SK-N-SH (cell line): Measurements from ENCODE around the gene SH3RF2. TPM values are rescaled to one million over a fixed set of nuclear protein-coding genes. Genes with fewer than 3 reads are reported as not detected.

Experiments used
- CTCF ChIA-PET: fragments of 300-600, 350-600 bp; formaldehyde crosslinking; extraction: SDS; loops from one replicate; lab custom pipeline; 2021; lab: Yijun Ruan, JAX
- POLR2A ChIA-PET: fragments of 350-600 bp; sonication (Branson Sonifier 250); formaldehyde crosslinking; extraction: SDS; loops from one replicate; lab custom pipeline; 2020; ENCODE audit warnings: antibody characterized with exemption, inconsistent platforms; lab: Yijun Ruan, JAX
- DNase-seq: peaks from one replicate; pipeline ENCODE4 v3.0.0; 2012
- H2AFZ ChIP-seq: fragments of 200-600 bp; sonication (generic); 2 replicates; pipeline ENCODE4 v1.8.1; 2016; ENCODE audit warnings: antibody characterized with exemption, mild to moderate bottlenecking, low read depth
- H3F3A ChIP-seq: fragments of 200-600 bp; sonication (generic); replicated peaks from 2 replicates; pipeline ENCODE3; 2016; ENCODE audit warnings: antibody characterized with exemption, mild to moderate bottlenecking; ENCODE audit not compliant: insufficient read depth
- H3K27ac ChIP-seq, 2 experiments: fragments of 200-500 bp in 1 of 2; fragments of 200-600 bp in 1 of 2; sonication (Bioruptor generic) in 1 of 2; sonication (generic), shearing (Covaris generic) in 1 of 2; 2 replicates each; pipeline versions ENCODE4 v1.5.1 to v1.6.1; 2014 to 2016; ENCODE audit warnings: low read depth in 2 of 2, inconsistent platforms in 1 of 2, low read length in 1 of 2, mild to moderate bottlenecking in 1 of 2, mixed read lengths in 1 of 2
- H3K27me3 ChIP-seq: fragments of 200-600 bp; sonication (generic), shearing (Covaris generic); 2 replicates; pipeline ENCODE4 v1.6.1; 2016; ENCODE audit warnings: mixed run types; ENCODE audit not compliant: insufficient read depth
- H3K36me3 ChIP-seq, 2 experiments: fragments of 200-500 bp in 1 of 2; fragments of 200-600 bp in 1 of 2; sonication (Bioruptor generic) in 1 of 2; sonication (generic) in 1 of 2; replicated peaks in 1 of 2; 2 replicates each; pipeline versions ENCODE3 to v1.5.1; 2014 to 2016; ENCODE audit warnings: low read length in 1 of 2, mild to moderate bottlenecking in 1 of 2; ENCODE audit not compliant: insufficient read depth in 2 of 2, control insufficient read depth in 1 of 2
- H3K4me1 ChIP-seq, 2 experiments: fragments of 200-500 bp in 1 of 2; fragments of 200-600 bp in 1 of 2; sonication (Bioruptor generic) in 1 of 2; sonication (generic), shearing (Covaris generic) in 1 of 2; 2 replicates each; pipeline versions ENCODE4 v1.5.1 to v1.6.1; 2014 to 2016; ENCODE audit warnings: low read depth in 1 of 2, low read length in 1 of 2, mixed run types in 1 of 2; ENCODE audit not compliant: insufficient read depth in 2 of 2, control insufficient read depth in 1 of 2
- H3K4me2 ChIP-seq: fragments of 200-600 bp; sonication (generic), shearing (Covaris generic); 2 replicates; pipeline ENCODE4 v1.6.1; 2017; ENCODE audit warnings: mixed run types
- H3K4me3 ChIP-seq, 2 experiments: fragments of 200-500 bp in 1 of 2; fragments of 200-600 bp in 1 of 2; sonication (Bioruptor generic) in 1 of 2; sonication (generic), shearing (Covaris generic) in 1 of 2; 2 replicates each; pipeline versions ENCODE4 v1.5.1 to v1.8.1; 2014 to 2016; ENCODE audit warnings: low read depth in 2 of 2, inconsistent platforms in 1 of 2, low read length in 1 of 2, mild to moderate bottlenecking in 1 of 2, mixed read lengths in 1 of 2, moderate library complexity in 1 of 2
- H3K79me2 ChIP-seq: fragments of 200-600 bp; sonication (generic); 2 replicates; pipeline ENCODE4 v1.8.1; 2017; ENCODE audit warnings: mild to moderate bottlenecking; ENCODE audit not compliant: insufficient read depth
- H3K9ac ChIP-seq: fragments of 200-600 bp; sonication (generic); 2 replicates; pipeline ENCODE4 v1.6.1; 2017; ENCODE audit warnings: mixed run types
- H3K9me2 ChIP-seq: fragments of 200-600 bp; sonication (generic); 2 replicates; pipeline ENCODE4 v1.6.1; 2017; ENCODE audit warnings: mixed run types
- H3K9me3 ChIP-seq: fragments of 200-600 bp; sonication (generic); 2 replicates; pipeline ENCODE4 v1.6.1; 2017; ENCODE audit warnings: mixed run types, mild to moderate bottlenecking, moderate library complexity
- H4K20me1 ChIP-seq: fragments of 200-600 bp; sonication (generic); 2 replicates; pipeline ENCODE4 v1.6.1; 2017; ENCODE audit warnings: mild to moderate bottlenecking, mixed run types; ENCODE audit not compliant: insufficient read depth
- ELF1 ChIP-seq: IDR thresholded peaks from 2 replicates; pipeline ENCODE4 v1.4.0; 2012
- EP300 ChIP-seq, 2 experiments: IDR thresholded peaks; 2 replicates each; pipeline versions ENCODE4 v1.4.0 to v1.6.1; 2012; ENCODE audit warnings: borderline replicate concordance in 1 of 2, low read depth in 1 of 2, low read length in 1 of 2
- EZH2phosphoT487 ChIP-seq: fragments of 200-600 bp; sonication (generic); IDR thresholded peaks from 2 replicates; pipeline ENCODE4 v1.6.1; 2017; ENCODE audit warnings: low read depth, mixed run types, mild to moderate bottlenecking, antibody characterized with exemption, moderate library complexity, borderline replicate concordance
- FOSL2 ChIP-seq: IDR thresholded peaks from 2 replicates; pipeline ENCODE4 v1.4.0; 2012; ENCODE audit warnings: low read depth, mild to moderate bottlenecking, moderate library complexity, borderline replicate concordance
- FOXJ3 ChIP-seq: sonication (generic); formaldehyde crosslinking; IDR thresholded peaks from 2 replicates; pipeline ENCODE4 v1.5.1; 2020; ENCODE audit warnings: mild to moderate bottlenecking, missing genetic modification reagents
- FOXM1 ChIP-seq: IDR thresholded peaks from 2 replicates; pipeline ENCODE4 v1.4.0; 2012; ENCODE audit warnings: low read depth, mild to moderate bottlenecking
- GATA2 ChIP-seq: sonication (generic); formaldehyde crosslinking; IDR thresholded peaks from 2 replicates; pipeline ENCODE4 v1.5.0; 2020; ENCODE audit warnings: mild to moderate bottlenecking, missing genetic modification reagents
- JUND ChIP-seq: IDR thresholded peaks from 2 replicates; pipeline ENCODE4 v1.4.0; 2012
- MEF2A ChIP-seq: IDR thresholded peaks from 2 replicates; pipeline ENCODE4 v1.4.0; 2012; ENCODE audit warnings: low read depth, borderline replicate concordance
- RAD21 ChIP-seq: IDR thresholded peaks from 2 replicates; pipeline ENCODE4 v1.6.1; 2012; ENCODE audit warnings: mild to moderate bottlenecking, low read length
- RFX5 ChIP-seq: IDR thresholded peaks from 2 replicates; pipeline ENCODE4 v1.6.1; 2012; ENCODE audit warnings: mild to moderate bottlenecking, improper control_type of control experiment, low read length
- TCF12 ChIP-seq: IDR thresholded peaks from 2 replicates; pipeline ENCODE4 v1.4.0; 2012
- ZBTB33 ChIP-seq: IDR thresholded peaks from 2 replicates; pipeline ENCODE4 v1.4.0; 2012; ENCODE audit warnings: low read depth, borderline replicate concordance
- WGBS: methylation state at CpG from one replicate; pipeline ENCODE4 v1.1.6; 2017; ENCODE audit warnings: low lambda C conversion rate; 5-methylcytosine and 5-hydroxymethylcytosine counted together
- polyA plus RNA-seq, 3 experiments: library from polyadenylated mRNA; depleted of rRNA; stranded (reverse); fragments of >200 nt; gene quantifications; 2 replicates each; pipeline ENCODE4 v1.2.3, GENCODE V29; 2012
- TF ChIP-seq, protein P1 (sequence below): IDR thresholded peaks from 2 replicates; pipeline ENCODE4 v1.4.0; 2012; ENCODE audit warnings: low read depth, borderline replicate concordance
- TF ChIP-seq, protein P2 (sequence below): fragments of 200-600 bp; sonication (generic); IDR thresholded peaks from 2 replicates; pipeline ENCODE4 v1.6.1; 2017; ENCODE audit warnings: antibody characterized with exemption, mild to moderate bottlenecking, moderate library complexity
- TF ChIP-seq, protein P3 (sequence below): IDR thresholded peaks from 2 replicates; pipeline ENCODE4 v1.4.0; 2012; ENCODE audit warnings: low read depth

The SH3RF2 gene
- polyA plus RNA-seq, 1 of the 3 experiments (the other 2 are of a cell fraction): 0.87 TPM

DNA sequence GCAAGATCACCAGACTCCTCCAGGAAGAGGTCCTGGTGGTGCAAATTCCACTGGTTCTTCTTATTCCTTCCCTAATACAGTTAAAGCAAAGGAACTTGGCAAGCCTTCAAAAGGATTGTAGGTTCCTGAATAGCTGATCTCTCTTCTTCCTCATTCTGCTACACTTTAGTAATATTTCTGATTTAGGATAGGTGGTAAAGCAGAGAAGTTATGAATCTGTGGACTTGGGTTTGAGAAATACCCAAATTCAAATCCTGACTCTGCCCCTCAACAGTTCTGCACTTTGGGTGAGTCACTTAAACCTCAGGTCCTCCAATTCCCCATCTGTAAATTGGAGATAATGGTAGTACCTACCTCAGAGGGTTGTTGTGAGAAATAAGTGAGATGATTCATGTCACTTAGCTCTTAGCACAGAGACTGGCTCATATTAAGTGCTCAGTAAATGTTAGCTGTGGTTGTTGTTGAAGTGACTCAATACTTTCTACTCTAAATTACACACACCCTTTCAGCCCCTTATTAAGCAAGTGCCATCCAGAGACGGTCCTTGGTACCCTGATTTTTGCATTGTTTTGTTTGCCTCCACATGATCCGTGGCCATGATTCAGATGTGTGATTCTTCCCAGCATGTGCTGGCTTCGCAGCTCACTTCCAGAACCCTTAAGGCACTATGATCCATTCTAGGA, 5.2 kb downstream of the SH3RF2 start:
- Histone ChIP-seq H3K9me3 (no peaks in the 10 kb centered on the region), H3K9ac (no peak overlapping the region), H3K4me3 (no peak overlapping the region), H4K20me1 (no peaks in the 10 kb centered on the region), H3K27me3 (no peaks in the 10 kb centered on the region), H3K4me1 (peaks cover 20 to 50% of the 10 kb centered on the region in 2 experiments), H3K79me2 (no peaks in the 10 kb centered on the region), H2AFZ (no peak overlapping the region), H3K9me2 (no peaks in the 10 kb centered on the region), H3K4me2 (no peak overlapping the region), H3K36me3 (no peaks in the 10 kb centered on the region), H3K27ac (no peak overlapping the region), H3F3A (peaks cover 27% of the 10 kb centered on the region)
- 62% methylated on average over 3 of the region's 3 CpGs for WGBS
- no peak for TF ChIP-seq ZBTB33
- TF ChIP-seq JUND: 0 out of 2 replicates have a peak, but pooled peaks have one; percentile 22
- no peak for DNase-seq
- POLR2A ChIA-PET: no interaction called here
- CTCF ChIA-PET: no interaction called here

DNA sequence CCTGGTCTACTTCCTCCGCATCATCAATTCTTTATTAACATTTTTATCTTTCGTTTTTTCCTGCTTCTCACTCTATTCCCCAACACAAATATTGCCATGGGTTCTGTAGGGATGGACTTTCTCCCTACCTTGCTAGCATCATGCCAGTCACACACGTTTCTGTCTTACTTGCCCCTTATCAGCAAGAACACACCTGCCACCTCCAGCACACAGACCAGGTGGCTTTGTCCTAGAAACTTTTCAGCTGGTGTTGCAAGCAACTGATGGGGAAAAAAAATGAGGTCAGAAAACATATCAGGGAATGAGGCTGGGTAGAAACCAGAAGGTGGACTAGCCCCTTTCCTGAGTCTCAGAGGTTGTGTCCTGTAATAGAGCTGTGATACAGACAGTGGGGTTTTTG, 5.8 kb downstream of the SH3RF2 start:
- no peak overlapping the region for H2AFZ ChIP-seq
- H3K9ac ChIP-seq: no peak overlapping the region
- H3K79me2 ChIP-seq: no peaks in the 10 kb centered on the region
- no peaks in the 10 kb centered on the region for H3K9me2 ChIP-seq
- WGBS: 91% methylated on average over 3 of the region's 3 CpGs
- TF ChIP-seq, protein P1, sequence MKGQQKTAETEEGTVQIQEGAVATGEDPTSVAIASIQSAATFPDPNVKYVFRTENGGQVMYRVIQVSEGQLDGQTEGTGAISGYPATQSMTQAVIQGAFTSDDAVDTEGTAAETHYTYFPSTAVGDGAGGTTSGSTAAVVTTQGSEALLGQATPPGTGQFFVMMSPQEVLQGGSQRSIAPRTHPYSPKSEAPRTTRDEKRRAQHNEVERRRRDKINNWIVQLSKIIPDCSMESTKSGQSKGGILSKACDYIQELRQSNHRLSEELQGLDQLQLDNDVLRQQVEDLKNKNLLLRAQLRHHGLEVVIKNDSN: no peak
- TF ChIP-seq ELF1: no peak
- no peak for TF ChIP-seq ZBTB33
- TF ChIP-seq EZH2phosphoT487: no peak
- TF ChIP-seq GATA2 (CRISPR knock-in tag): no peak
- no peak for TF ChIP-seq FOXM1
- TF ChIP-seq, protein P2, sequence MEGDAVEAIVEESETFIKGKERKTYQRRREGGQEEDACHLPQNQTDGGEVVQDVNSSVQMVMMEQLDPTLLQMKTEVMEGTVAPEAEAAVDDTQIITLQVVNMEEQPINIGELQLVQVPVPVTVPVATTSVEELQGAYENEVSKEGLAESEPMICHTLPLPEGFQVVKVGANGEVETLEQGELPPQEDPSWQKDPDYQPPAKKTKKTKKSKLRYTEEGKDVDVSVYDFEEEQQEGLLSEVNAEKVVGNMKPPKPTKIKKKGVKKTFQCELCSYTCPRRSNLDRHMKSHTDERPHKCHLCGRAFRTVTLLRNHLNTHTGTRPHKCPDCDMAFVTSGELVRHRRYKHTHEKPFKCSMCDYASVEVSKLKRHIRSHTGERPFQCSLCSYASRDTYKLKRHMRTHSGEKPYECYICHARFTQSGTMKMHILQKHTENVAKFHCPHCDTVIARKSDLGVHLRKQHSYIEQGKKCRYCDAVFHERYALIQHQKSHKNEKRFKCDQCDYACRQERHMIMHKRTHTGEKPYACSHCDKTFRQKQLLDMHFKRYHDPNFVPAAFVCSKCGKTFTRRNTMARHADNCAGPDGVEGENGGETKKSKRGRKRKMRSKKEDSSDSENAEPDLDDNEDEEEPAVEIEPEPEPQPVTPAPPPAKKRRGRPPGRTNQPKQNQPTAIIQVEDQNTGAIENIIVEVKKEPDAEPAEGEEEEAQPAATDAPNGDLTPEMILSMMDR: no peak
- TF ChIP-seq EP300 (IDR thresholded peaks at IDR 0.05; ENCODE audit: borderline replicate concordance in 1 of 2, low read depth in 1 of 2, low read length in 1 of 2): no peak
- no peak for TF ChIP-seq RAD21
- no peak for TF ChIP-seq RFX5
- TF ChIP-seq FOSL2: no peak
- no peak for TF ChIP-seq TCF12
- TF ChIP-seq MEF2A: no peak
- TF ChIP-seq, protein P3, sequence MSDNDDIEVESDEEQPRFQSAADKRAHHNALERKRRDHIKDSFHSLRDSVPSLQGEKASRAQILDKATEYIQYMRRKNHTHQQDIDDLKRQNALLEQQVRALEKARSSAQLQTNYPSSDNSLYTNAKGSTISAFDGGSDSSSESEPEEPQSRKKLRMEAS: no peak
- no peak for TF ChIP-seq FOXJ3 (CRISPR knock-in tag)
- H3K9me3 ChIP-seq: no peaks in the 10 kb centered on the region
- POLR2A ChIA-PET: no interaction called here
- no peak overlapping the region for H3K4me3 ChIP-seq
- H3K4me2 ChIP-seq: no peak overlapping the region
- H3K36me3 ChIP-seq: no peaks in the 10 kb centered on the region
- no peaks in the 10 kb centered on the region for H4K20me1 ChIP-seq
- no peak for DNase-seq
- H3K27ac ChIP-seq: no peak overlapping the region
- no peaks in the 10 kb centered on the region for H3K27me3 ChIP-seq
- peaks cover 30% of the 10 kb centered on the region for H3F3A ChIP-seq
- CTCF ChIA-PET: no interaction called here
- H3K4me1 ChIP-seq: peaks cover 20 to 45% of the 10 kb centered on the region in 2 experiments
